Dedifferentiated amniotic fluid mesenchymal stem cell (primary cell): ENCODE results near the gene SCAF4.
"Not testable (repeated sequence)": the region's sequence is repeated elsewhere in the genome, so short reads cannot be mapped to it uniquely, and the experiment has no call there.

Experiments used
- DNase-seq: peaks from one replicate; pipeline ENCODE4 v3.0.0-alpha.2; 2016; ENCODE audit errors: extremely low spot score

Gene SCAF4

GRCh38 chr21:31731857-31732596, at the start of gene SCAF4:
Gene SCAF4 (minus strand): TSS chr21:31732118. CDS start chr21:31731692, 426 bp downstream.
- DNase-seq, result peak; percentile 88

GRCh38 chr21:31780944-31781343, 49.0 kb upstream of the SCAF4 start:
- DNase-seq, result no peak

GRCh38 chr21:31778546-31778945, 46.6 kb upstream of the SCAF4 start:
- no peak for DNase-seq

- DNase-seq, result no peak
Measured at GRCh38 chr21:31777857-31778256, 45.9 kb upstream of the SCAF4 start.

- no peak for DNase-seq
Measured at GRCh38 chr21:31774031-31774430, 42.1 kb upstream of the SCAF4 start.

GRCh38 chr21:31772674-31773555, 41.0 kb upstream of the SCAF4 start:
- DNase-seq, result no peak

- DNase-seq, result no peak
Measured at GRCh38 chr21:31771685-31772084, 39.8 kb upstream of the SCAF4 start.

GRCh38 chr21:31768710-31769109, 36.8 kb upstream of the SCAF4 start:
- no peak for DNase-seq

GRCh38 chr21:31766899-31767298, 35.0 kb upstream of the SCAF4 start:
- no peak for DNase-seq

GRCh38 chr21:31765850-31766249, 33.9 kb upstream of the SCAF4 start:
- not testable (repeated sequence) for DNase-seq

- no peak for DNase-seq
Measured at GRCh38 chr21:31760931-31761330, 29.0 kb upstream of the SCAF4 start.

- no peak for DNase-seq
Measured at GRCh38 chr21:31756787-31757186, 24.9 kb upstream of the SCAF4 start.

GRCh38 chr21:31755027-31755426, 23.1 kb upstream of the SCAF4 start:
- DNase-seq, result no peak

- DNase-seq, result no peak
Measured at GRCh38 chr21:31754708-31754960, 22.7 kb upstream of the SCAF4 start.

GRCh38 chr21:31753949-31754707, 22.2 kb upstream of the SCAF4 start:
- DNase-seq, result no peak

- no peak for DNase-seq
Measured at GRCh38 chr21:31752967-31753366, 21.0 kb upstream of the SCAF4 start.

- no peak for DNase-seq
Measured at GRCh38 chr21:31752352-31752751, 20.4 kb upstream of the SCAF4 start.

GRCh38 chr21:31750843-31751242, 18.9 kb upstream of the SCAF4 start:
- DNase-seq, result no peak

- DNase-seq, result no peak
Measured at GRCh38 chr21:31744182-31744800, 12.4 kb upstream of the SCAF4 start.

- DNase-seq, result no peak
Measured at GRCh38 chr21:31743712-31744111, 11.8 kb upstream of the SCAF4 start.

- DNase-seq, result no peak
Measured at GRCh38 chr21:31741116-31741515, 9.2 kb upstream of the SCAF4 start.
